ENCODE measurements around the gene STON2.
"Not testable (repeated sequence)": the region's sequence is repeated elsewhere in the genome, so short reads cannot be mapped to it uniquely, and the experiment has no call there.

STON2 gene

GRCh38 chr14:81260732-81261131 lies 139.4 kb downstream of the STON2 start:
- no peak for DNase-seq

DNA sequence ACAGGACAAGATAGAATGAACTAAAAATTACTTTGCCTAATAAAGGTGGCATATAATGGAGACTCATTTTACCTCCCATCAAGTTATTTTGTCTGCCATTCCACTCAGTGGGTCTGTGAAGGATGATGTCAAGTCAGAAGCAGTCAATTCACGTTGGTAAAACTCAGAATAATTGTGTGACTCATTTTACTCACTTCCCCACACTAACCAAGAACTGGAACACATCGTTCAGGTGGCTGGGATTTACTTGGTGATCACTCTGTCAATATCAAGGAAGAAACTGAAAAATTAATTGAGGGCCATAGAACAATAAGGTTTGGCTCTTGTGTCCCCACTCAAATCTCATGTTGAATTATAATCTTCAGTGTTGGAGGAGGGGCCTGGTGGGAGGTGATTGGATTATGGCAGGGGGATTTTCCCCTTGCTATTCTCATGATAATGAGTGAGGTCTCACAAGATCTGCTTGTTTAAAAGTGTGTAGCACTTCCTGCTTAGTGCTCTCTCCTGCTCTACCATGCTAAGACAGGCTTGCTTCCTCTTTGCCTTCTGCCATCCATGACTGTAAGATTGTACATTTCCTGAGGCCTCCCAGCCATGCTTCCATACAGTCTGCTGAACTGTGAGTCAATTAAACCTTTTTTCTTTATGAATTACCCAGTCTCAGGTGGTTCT lies 143.7 kb downstream of the STON2 start:
- no peak for DNase-seq

DNA sequence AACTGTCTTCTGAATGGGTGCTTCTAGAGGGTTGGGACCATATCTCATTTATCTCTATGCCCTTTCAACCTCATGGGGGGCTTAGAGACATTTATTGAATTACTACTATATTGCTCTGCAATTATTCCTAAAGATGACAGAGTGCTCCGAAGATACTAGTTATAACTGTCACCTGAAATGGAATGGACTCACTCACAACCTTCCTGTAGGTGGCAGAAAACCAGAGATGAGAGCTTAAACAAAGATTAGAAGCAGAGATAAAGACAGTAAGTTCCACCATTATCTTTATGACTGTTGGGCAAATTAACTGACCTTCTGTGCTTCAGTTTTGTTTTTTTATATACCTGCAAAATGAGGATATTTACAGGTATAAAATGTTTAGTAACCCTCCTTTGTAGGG lies 147.8 kb downstream of the STON2 start:
- DNase-seq: no peak

DNA sequence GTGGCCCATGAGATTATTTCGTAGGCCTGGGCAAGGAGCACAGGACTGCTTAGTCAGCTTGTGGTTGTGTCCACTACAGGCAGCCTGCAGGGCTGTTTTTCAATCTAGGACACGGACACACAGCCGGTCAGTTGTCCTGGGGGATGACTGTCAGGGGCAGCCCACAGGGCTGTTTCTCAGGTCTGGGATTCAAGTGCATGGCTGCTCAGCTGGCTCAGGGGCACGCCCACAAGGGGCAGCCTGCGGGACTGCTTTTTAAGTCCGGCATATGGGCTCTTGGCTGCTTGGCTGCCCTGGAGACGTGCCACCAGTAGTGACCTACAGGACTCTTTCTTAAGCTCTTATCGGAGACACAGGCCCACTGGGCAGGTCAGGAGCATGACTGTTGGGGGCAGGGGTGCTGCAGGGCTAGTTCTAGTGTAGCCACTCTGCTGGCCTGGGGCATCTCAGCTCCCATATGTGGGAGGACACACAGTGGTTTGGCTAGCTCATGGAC lies 152.8 kb downstream of the STON2 start:
- no peak for DNase-seq

DNA sequence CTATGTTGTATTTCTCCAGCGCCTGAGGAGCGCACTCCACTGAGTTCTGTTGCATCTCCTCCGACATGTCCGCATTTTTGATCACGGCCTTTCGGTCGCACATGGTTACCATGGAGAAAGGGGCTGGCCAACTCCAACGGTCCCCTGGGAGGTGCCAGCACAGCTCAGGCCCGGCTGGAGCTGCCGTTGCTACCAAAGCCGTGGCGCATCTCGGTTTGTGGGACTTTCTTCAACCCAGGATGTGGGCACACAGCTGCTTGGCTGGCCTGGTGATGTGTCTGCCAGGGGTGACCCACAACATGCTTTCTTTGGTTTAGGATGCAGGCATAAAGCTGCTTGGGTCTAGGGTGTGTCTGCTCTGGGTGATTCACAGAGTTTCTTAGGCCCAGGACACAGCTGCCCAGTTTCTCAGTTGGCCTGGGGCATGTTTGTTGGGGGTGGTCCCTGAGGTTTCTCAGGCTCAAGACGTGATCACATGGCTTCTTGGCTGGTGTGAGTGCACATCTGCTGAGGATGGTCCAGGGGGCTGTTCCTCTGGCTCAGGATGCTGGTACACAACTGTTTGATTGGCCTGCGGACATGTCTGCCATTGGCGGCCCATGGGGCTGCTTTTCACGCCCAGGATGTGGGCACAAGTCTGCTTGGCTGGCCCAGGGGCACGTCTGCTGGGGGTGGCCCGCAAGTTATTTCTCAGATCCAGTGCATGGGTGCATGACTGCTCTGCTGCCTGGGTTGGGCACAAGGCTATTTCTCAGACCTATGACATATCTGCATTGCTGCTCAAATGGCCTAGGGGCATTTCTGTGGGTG lies 153.5 kb downstream of the STON2 start:
- no peak for DNase-seq

DNA sequence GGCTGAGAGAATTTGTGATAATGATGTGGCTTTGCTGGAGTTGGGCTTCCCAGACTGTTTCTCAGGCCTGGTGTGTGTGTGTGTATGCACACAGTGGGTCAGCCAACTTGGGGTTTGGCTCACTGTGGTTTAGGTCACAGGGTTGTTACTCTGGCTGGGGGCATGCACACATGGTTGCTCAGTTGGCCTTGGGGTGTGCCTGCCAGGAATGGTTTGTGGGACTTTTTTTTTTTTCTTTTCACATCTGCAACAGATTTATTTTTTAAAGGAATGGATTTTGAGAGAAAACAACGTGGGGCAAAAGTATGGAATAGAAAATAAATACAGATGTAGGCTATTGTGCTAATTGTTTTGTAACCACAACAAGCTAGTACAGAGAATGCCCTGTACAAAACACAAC lies 154.4 kb downstream of the STON2 start:
- DNase-seq: no peak

DNA sequence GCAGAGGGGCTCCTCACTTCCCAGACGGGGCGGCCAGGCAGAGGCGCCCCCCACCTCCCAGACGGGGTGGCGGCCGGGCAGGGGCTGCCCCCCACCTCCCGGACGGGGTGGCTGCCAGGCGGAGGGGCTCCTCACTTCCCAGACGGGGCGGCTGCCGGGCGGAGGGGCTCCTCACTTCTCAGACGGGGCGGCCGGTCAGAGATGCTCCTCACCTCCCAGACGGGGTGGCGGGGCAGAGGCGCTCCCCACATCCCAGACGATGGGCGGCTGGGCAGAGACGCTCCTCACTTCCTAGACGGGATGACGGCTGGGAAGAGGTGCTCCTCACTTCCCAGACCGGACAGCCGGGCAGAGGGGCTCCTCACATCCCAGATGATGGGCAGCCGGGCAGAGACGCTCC lies 155.7 kb downstream of the STON2 start:
- DNase-seq: not testable (repeated sequence)

GRCh38 chr14:81243499-81243898 lies 156.6 kb downstream of the STON2 start:
- DNase-seq: no peak

DNA sequence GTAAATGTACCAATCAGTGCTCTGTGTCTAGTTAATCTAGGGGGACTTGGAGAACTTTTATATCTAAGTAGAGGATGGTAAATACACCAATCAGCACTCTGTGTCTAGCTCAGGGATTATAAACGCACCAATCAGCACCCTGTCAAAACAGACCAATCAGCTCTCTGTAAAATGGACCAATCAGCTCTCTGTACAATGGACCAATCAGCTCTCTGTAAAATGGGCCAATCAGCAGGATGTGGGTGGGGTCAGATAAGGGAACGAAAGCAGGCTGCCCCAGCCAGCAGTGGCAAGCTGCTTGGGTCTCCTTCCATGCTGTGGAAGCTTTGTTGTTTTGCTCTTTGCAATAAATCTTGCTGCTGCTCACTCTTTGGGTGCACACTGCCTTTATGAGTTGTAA lies 163.3 kb downstream of the STON2 start:
- not testable (repeated sequence) for DNase-seq

DNA sequence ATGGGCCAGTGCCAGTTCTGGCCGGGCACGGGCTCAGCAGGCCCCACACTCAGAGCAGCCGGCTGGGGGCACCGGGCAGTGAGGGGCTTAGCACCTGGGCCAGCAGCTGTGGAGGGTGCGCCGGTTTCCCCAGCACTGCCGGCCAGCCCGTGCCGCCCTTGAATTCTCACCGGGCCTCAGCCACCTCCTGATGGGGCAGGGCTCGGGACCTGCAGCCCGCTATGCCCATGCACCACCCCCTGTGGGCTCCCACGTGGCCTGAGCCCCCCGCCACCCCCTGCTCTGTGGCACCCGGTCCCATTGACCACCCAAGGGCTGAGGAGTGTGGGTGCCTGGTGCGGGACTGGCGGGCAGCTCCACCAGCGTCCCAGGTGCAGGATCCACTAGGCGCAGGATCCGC lies 164.0 kb downstream of the STON2 start:
- no peak for DNase-seq

- no peak for DNase-seq
Measured at GRCh38 chr14:81235096-81235495, 165.0 kb downstream of the STON2 start.

DNA sequence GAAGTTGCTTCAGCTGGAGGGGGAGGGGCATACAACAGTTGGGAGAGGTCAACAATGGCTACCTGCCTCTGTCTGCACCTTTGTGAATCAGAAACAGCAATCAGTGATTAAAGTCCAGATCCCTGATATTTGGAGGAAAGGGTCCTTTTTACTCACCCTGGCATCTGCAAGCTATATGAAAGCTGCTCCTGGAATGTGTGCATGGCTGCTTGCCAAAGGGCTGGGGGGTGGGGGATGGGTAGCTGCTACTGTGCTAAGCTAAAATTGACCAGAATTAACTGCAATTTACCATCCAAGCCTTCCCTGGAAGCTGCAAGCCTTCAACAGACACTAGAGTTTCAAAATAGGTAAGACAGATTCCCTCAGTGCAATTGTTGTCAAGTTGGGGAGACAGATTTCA lies 165.8 kb downstream of the STON2 start:
- no peak for DNase-seq

DNA sequence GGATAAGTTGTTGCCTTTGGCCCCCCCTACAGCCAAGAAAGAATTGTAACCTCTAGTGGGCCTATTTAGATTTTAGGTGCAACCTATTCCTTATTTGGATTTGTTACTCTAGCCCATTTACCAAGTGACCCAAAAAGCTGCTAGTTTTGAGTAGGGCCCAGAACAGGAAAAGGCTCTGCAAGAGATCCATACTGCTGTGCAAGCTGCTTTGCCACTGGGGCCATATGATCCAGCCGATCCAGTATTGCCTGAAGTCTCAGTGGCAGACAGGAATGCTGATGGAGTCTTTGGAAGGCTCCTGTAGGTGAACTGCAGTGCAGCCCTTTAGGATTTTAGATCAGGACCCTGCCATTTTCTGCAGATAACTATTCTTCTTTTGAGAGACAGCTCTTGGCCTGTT lies 166.5 kb downstream of the STON2 start:
- DNase-seq: no peak

GRCh38 chr14:81231540-81231939 lies 168.6 kb downstream of the STON2 start:
- no peak for DNase-seq

DNA sequence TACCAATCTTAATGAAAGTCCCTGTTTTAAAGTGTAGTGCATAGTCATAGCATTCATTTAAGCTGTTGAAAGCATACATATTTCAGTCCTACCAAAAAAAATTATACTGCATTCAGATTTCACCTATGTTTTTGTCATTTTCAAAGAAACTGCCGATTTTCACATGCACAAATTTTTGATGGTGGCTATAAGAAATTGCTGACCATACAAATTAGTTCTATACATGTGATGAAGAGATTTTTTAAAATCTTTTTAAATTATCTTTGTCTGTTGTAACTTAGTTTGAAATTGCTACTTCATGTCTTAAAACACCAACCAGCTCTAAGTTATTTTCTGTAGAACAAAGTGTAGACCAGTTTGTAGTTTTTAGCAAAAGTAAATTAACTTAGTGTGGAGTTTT lies 175.9 kb downstream of the STON2 start:
- DNase-seq: no peak

GRCh38 chr14:81223788-81224187 lies 176.3 kb downstream of the STON2 start:
- not testable (repeated sequence) for DNase-seq

- no peak for DNase-seq
Measured at GRCh38 chr14:81222691-81223090, 177.4 kb downstream of the STON2 start.

GRCh38 chr14:81222126-81222525 lies 178.0 kb downstream of the STON2 start:
- no peak for DNase-seq

- no peak for DNase-seq
Measured at GRCh38 chr14:81221579-81222102, 178.5 kb downstream of the STON2 start.

- DNase-seq: peak; percentile 94 to 98
Measured at GRCh38 chr14:81220830-81221578, 179.1 kb downstream of the STON2 start, which contains the start of gene GTF2A1. GTF2A1 (minus strand) TSS chr14:81220959; CDS start chr14:81220518, 441 bp downstream.

DNA sequence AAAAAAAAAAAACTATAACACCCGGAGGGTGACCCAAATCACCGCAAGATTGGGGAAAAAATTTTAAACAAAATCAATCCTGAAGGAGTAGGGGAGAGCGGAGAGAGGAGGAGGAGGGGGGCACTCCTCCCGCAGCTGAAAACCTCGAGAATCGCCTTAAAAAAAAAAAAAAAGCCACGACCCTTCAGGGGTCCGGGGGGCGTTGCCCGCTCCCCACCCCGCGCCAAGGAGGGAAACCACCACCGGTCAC lies 179.6 kb downstream of the STON2 start:
- no peak for DNase-seq

GRCh38 chr14:81219759-81220579 lies 180.2 kb downstream of the STON2 start:
- peak; percentile 26 to 53 for DNase-seq
